Fibroblast of skin of back (primary cell): Measurements from ENCODE around the gene TMEM131L. TPM values are rescaled to one million over a fixed set of nuclear protein-coding genes. Genes with fewer than 3 reads are reported as not detected.
A peak's percentile ranks its signal among the peaks of the same experiment; 100 is the strongest.
"Not testable (repeated sequence)": the region's sequence is repeated elsewhere in the genome, so short reads cannot be mapped to it uniquely, and the experiment has no call there.

ENCODE experiments used
- DNase-seq: peaks from one replicate; pipeline ENCODE4 v3.0.0-alpha.2; 2013
- polyA plus RNA-seq, 2 experiments: library from polyadenylated mRNA; unstranded; fragments of 120-200 nt; gene quantifications; one replicate each; pipeline ENCODE4 v1.2.1, GENCODE V29; 2013; ENCODE audit not compliant: insufficient read length in 2 of 2

TMEM131L gene
- 9.4 TPM for polyA plus RNA-seq (2013, experiment 1 of 2; ENCODE audit: insufficient read length)
- polyA plus RNA-seq (2013, experiment 2 of 2; ENCODE audit: insufficient read length): 8.8 TPM

GRCh38 chr4:153466081-153466948, at the start of gene TMEM131L:
TMEM131L (plus strand) TSS chr4:153466360; CDS start chr4:153466398, 38 bp downstream.
- DNase-seq: peak; percentile 64

DNA sequence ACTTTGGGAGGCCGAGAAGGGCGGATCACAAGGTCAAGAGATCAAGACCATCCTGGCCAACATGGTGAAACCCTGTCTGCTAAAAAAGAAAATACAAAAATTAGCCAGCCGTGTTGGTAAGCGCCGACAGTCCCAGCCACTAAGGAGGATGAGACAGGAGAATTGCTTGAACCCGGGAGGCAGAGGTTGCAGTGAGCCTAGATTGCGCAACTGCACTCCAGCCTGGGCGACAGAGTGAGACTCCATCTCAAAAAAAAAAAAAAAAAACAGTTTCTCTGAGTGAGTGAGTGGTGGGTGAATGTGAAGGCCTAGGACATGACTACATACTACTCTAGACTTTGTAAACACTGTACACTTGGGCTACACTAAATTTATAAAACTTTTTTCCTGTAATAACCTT, 49.7 kb upstream of the TMEM131L start:
- DNase-seq: not testable (repeated sequence)

- DNase-seq: no peak
These were observed 48.0 kb upstream of the TMEM131L start for GRCh38 chr4:153418121-153418520.

DNA sequence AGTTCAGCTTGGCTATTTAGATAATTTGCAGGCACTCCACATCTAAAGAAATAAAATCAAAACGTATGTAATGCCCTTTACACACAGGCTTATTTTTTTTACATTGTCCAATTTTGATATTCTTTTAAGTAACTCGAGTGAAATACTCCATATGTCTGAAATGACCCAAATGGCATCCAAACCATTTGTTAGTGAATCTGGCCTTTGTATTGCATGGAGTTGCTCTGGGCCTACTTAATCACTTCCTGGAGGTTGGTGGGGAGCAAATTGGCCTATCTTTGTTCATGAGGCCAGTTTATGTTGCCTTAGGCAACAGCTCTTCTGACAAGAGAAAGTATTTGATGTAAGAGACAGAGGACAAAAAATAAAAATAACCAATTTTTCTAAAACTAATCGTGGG, 47.6 kb upstream of the TMEM131L start:
- DNase-seq: peak; percentile 22

- no peak for DNase-seq
These were observed 47.1 kb upstream of the TMEM131L start for GRCh38 chr4:153419029-153419428.

DNA sequence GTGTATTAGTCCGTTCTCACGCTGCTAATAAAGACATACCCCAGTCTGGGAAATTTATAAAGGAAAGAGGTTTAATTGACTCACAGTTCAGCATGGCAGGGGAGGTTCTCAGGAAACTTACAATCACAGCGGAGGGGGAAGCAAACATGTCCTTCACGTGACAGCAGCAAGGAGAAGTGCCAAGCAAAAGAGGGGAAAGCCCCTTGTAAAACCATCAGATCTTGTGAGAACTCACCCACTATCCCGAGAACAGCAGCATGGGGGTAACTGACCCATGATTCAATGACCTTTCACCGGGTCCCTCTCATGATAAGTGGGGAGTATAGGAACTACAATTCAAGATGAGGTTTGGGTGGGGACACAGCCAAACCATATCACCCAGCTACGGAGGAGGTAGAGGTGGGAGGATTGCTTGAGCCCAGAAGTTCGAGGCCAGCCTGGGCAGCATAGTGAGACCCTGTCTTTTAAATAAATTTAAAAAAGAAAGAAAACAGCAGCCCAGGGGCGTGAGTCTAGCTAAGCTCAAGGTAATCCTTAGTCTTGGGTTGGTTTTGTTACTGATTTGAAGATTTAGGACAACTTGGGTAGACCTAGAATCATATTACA, 46.4 kb upstream of the TMEM131L start:
- no peak for DNase-seq

GRCh38 chr4:153420361-153420760, 45.8 kb upstream of the TMEM131L start:
- no peak for DNase-seq

DNA sequence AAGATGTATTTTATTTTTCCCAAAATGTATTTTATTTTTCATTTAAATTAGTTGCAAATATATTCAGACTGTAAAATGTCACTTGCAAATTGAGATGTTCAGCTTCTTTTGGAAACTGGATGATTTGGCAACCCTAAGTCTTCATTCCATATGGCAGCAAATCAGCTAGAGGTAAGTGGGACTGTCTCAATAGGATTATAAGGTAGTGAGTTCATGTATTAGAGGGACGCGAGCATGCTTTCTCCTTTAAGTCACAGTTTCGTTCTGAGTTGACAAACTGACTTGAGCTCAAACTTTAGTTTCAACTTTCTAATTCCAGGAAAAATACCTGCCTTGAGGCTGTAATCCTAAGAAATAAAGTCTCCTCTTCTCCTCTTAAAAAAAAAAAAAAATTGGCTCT, 44.2 kb upstream of the TMEM131L start:
- DNase-seq: no peak

DNA sequence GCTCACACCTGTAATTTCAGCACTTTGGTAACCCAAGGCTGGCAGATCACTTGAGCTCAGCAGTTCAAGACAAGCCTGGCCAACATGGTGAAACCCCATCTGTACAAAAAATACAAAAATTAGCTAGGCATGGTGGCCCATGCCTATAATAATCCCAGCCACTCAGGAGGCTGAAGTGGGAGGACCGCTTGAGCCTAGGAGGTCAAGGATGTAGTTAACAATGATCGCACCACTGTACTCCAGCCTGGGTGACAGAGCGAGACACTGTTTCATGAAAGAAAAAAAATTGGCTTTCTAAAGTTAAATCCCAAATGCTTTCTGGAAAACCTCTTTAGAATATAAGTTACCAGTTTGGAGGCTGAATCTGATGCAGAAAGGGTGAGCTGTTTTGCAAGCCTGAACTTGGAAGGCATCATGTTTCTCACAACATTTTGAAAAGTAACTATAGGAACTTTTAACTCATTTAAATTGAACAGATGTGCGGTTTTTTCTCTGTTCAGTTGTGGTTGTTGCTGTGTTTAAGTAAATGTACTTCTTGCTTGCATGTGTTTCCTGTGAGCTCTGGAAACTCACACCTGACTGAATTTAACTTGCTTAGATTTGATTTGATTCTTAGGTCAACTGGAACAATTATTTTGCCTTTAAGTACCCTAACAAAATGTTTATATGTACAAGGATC, 39.8 kb upstream of the TMEM131L start:
- DNase-seq: no peak

DNA sequence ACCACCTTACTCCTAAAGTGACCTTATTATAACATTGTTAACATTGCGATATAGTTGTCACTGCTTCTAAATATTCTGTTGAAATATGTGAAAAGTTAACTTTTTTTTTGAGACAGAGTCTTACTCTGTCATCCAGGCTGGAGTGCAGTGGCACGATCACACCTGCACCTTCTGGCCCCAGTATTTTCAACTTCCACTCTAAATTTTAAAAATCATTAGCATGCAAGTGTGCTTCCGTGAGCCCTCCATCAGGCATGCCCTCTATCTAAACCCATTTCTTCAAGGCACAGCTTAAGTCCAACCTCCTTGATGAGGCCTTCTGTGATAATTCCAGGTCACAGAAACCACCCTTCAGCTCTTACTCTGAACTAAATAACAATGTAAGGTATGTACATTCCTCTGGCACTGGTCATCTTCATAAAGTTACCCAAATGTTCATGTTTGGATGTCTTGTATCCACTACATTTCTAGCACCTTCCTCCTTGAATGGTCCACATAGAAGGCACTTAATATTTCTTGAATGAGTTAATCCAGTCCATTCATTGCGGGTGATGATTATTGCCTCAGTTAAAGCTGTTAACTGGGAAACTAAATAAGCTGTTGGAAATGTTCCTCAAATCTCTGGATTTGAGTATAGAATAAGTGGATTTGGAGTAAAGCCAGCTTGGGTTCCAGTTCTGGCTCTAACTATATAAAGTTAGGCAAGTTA, 38.6 kb upstream of the TMEM131L start:
- DNase-seq: peak; percentile 51

GRCh38 chr4:153428941-153429475, 37.2 kb upstream of the TMEM131L start:
- no peak for DNase-seq

DNA sequence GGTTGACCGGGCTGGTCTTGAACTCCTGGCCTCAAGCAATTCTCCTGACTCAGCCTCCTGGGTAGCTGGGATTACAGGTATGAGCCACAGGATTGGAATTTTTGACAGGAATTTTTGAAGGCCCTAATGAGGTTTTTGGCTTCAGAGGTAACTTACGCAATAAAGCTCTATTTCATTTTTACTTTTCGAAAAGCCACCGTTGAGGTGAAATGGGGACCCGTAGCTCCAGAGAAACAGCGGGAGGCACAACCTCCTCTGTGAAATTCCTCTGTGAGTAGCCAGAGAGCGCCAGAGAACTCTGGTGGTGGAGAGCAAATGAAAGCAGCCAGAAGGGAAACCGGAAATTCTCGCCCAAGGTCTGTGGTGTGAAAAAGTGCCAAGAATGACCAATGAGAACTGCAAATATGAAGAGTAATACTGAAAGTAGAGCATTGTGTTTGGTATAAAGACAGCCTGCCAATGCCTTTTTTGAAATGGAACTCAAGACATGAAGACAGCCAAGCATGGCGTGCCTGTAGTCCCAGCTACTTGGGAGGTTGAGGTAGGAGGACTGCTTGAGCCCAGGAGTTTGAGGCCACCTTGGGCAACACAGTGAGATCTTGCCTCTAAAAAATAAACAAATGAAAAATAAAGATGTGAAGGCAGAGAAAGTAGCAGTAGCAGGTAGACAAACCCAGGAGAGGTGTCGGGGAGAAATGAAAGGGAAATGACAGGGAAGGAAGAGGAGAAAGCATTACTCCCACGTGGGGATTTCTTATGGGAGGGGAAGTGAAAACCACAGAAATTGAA, 33.0 kb upstream of the TMEM131L start:
- peak; percentile 76 for DNase-seq

DNA sequence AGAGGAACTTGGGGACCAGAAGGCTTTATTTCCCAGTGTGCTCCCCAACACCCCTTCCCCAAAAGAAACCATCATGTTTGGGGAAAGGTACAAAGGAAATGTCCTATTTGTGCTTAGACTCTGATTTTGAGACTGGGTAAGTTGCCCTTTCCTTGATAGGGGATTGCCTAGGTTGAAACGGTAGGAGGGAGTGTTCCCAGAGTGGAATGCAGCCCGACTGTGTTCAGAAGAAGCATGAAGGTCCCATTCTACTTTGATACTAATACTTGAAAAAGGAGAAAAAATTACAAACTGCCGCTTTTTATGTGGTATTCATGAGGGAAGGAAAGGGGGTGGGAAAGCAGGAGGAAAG, 32.4 kb upstream of the TMEM131L start:
- DNase-seq: no peak

DNA sequence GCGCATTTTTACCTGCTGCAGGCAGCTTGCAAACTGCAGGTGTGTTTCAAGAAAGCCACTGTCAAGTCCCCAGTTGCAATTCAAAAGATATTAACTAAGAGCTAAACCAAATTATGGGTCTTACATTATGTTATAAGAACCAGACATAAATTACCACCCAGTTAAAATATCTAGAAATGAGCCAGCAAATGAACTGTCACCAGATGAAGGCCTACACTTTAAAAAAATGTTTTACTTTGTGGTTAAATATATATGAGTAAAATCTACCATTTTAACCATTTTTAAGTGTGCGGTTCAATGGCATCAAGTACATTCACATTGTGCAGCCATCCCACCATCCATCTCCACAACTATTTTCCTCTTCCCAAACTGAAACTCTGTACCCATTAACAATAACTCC, 32.0 kb upstream of the TMEM131L start:
- DNase-seq: no peak

- no peak for DNase-seq
These were observed 27.0 kb upstream of the TMEM131L start for GRCh38 chr4:153438916-153439756.

DNA sequence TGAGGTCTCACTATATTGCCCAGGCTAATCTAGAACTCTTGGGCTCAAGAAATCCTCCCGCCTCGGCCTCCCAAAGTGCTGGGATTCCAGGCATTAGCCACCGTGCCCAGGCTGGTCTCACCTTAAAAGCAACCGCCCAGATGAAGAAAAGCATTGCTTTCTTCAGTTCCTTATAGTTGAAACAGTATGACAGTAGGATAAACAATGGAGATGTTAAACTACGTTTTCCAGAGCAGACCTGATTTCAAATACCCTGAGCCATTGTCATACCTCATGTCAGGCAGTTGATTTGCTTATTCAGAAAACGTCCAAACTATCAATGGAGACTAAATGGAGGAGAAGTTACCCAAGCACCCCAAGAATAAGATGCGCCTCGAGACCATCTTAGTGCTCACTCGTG, 26.3 kb upstream of the TMEM131L start:
- DNase-seq: no peak

- no peak for DNase-seq
These were observed 25.7 kb upstream of the TMEM131L start for GRCh38 chr4:153440475-153440874.

GRCh38 chr4:153447175-153447905, 18.8 kb upstream of the TMEM131L start:
- DNase-seq: peak; percentile 76

DNA sequence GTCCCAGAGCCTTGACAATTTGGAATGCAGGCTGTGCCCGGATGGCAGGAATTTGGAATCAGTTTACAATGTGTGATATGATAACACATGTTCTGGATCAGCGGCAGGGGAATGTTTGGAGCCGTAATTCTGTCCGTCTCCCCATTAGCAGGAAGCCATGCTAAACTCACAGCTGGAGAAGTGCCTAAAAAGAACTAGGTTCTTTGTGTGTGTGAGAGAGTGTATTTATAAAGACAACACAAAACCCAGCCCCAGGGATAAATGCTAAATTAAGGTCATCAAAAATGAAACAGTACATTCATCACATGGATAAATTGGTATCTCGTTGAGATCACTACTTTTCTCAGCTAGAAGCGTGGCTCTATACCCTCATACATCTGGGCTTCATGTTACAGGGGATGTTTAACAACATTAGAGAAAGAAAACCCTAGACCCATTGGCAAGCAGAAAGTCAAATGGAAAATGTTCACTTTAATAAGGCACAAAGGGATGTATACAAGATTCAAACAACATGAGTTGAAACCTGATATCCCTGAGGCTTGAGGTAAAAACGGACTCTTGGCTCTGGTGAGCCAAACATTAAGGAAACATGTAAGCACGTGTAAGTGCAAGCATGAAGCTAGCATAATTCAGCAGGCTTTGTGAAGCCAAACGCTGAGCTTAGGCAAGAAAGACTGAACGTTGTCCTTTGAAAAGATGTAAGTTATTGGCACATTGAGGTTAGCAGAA, 18.0 kb upstream of the TMEM131L start:
- DNase-seq: peak; percentile 21
